ENCODE results near the gene SLC22A4. TPM values are rescaled to one million over a fixed set of nuclear protein-coding genes. Genes with fewer than 3 reads are reported as not detected.

The SLC22A4 gene
- total and polyA plus RNA-seq, 2 of the 8 experiments (the other 6 are each of a cell fraction or from before 2014, with no cell fraction given) = 0.45 to 0.60 TPM

GRCh38 chr5:132362086-132362485, 67.9 kb downstream of the SLC22A4 start (continued):
- TF ChIP-seq FOSL1 (IDR thresholded peaks at IDR 0.05; ENCODE audit: insufficient read depth, low read depth, low read length) (no peak), SRF (IDR thresholded peaks at IDR 0.05; ENCODE audit: low read depth, low read length) (no peak), SP4 (IDR thresholded peaks at IDR 0.05; ENCODE audit: low read length) (no peak), CTCF (IDR thresholded peaks at IDR 0.05; ENCODE audit: control extremely low read depth in 1 of 3, insufficient read depth in 1 of 3, low read depth in 1 of 3, low read length in 3 of 3) (no peak), ATF3 (IDR thresholded peaks at IDR 0.05; ENCODE audit: insufficient read depth, low read depth, low read length) (no peak)

All from H1 (cell line).